Measurements from ENCODE around the gene GPR84.

DNA sequence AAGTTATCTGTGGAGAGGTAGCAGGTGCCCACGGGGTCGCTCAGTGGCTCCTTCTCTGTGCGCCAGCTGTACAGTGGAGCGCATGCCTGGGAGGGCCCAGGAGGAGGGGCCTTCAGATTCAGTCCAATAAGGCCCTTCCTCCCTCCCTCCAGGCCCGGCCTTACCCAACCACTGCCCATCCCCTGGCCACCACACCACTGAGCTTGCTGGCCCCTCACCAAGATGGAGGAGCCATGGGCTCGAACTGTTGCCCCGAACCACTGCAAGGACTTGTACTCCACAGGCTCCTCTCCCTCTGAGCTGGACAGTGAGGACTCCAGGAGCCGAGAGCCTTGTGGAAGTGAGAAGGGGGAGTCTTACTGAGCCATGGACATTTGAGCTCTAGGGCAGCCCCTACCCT lies 45.0 kb upstream of the GPR84 start:
- TF ChIP-seq BACH2 (CRISPR knock-in tag; IDR thresholded peaks at IDR 0.05; ENCODE audit: borderline replicate concordance) (no peak), PATZ1 (CRISPR knock-in tag; IDR thresholded peaks at IDR 0.05; ENCODE audit: borderline replicate concordance) (no peak), CSRNP3 (CRISPR knock-in tag; IDR thresholded peaks at IDR 0.05) (no peak), ESRRG (CRISPR knock-in tag; IDR thresholded peaks at IDR 0.05) (no peak), ZFP3 (CRISPR knock-in tag; IDR thresholded peaks at IDR 0.05) (no peak), ZNF70 (CRISPR knock-in tag; IDR thresholded peaks at IDR 0.05) (no peak), PPARA (CRISPR knock-in tag; IDR thresholded peaks at IDR 0.05; ENCODE audit: borderline replicate concordance) (no peak), ISL1 (CRISPR knock-in tag; IDR thresholded peaks at IDR 0.05) (no peak), ZFP30 (CRISPR knock-in tag; IDR thresholded peaks at IDR 0.05) (no peak)
- TF ChIP-seq, protein P1, sequence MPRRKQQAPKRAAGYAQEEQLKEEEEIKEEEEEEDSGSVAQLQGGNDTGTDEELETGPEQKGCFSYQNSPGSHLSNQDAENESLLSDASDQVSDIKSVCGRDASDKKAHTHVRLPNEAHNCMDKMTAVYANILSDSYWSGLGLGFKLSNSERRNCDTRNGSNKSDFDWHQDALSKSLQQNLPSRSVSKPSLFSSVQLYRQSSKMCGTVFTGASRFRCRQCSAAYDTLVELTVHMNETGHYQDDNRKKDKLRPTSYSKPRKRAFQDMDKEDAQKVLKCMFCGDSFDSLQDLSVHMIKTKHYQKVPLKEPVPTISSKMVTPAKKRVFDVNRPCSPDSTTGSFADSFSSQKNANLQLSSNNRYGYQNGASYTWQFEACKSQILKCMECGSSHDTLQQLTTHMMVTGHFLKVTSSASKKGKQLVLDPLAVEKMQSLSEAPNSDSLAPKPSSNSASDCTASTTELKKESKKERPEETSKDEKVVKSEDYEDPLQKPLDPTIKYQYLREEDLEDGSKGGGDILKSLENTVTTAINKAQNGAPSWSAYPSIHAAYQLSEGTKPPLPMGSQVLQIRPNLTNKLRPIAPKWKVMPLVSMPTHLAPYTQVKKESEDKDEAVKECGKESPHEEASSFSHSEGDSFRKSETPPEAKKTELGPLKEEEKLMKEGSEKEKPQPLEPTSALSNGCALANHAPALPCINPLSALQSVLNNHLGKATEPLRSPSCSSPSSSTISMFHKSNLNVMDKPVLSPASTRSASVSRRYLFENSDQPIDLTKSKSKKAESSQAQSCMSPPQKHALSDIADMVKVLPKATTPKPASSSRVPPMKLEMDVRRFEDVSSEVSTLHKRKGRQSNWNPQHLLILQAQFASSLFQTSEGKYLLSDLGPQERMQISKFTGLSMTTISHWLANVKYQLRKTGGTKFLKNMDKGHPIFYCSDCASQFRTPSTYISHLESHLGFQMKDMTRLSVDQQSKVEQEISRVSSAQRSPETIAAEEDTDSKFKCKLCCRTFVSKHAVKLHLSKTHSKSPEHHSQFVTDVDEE (CRISPR knock-in tag; IDR thresholded peaks at IDR 0.05), result no peak
